Stimulated activated CD8-positive, alpha-beta memory T cell treated with anti-CD3 and anti-CD28 coated beads, Interleukin-2, amount 100 ng/mL, for 48 hours (primary cell): ENCODE results near the gene BOLA3.
"Not testable (repeated sequence)": the region's sequence is repeated elsewhere in the genome, so short reads cannot be mapped to it uniquely, and the experiment has no call there.

Experiments used
- DNase-seq, 2 donors: peaks; one replicate each; pipeline ENCODE4 v3.0.0-alpha.2; 2020; ENCODE audit warnings: low read depth in 2 of 2

Gene BOLA3

GRCh38 chr2:74102516-74102915 is 45.2 kb downstream of the BOLA3 start:
- DNase-seq: no peak

DNA sequence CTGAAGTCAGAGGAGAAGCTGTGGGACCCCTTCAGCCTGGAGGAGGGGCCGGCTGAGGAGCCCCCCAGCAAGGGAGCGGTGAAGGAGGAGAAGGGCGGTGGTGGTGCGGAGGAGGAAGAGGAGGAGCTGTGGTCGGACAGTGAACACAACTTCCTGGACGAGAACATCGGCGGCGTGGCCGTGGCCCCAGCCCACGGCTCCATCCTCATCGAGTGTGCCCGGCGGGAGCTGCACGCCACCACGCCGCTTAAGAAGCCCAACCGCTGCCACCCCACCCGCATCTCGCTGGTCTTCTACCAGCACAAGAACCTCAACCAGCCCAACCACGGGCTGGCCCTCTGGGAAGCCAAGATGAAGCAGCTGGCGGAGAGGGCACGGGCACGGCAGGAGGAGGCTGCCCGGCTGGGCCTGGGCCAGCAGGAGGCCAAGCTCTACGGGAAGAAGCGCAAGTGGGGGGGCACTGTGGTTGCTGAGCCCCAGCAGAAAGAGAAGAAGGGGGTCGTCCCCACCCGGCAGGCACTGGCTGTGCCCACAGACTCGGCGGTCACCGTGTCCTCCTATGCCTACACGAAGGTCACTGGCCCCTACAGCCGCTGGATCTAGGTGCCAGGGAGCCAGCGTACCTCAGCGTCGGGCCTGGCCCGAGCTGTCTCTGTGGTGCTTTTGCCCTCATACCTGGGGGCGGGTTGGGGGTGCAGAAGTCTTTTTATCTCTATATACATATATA is 46.0 kb downstream of the BOLA3 start:
- no peak for DNase-seq

DNA sequence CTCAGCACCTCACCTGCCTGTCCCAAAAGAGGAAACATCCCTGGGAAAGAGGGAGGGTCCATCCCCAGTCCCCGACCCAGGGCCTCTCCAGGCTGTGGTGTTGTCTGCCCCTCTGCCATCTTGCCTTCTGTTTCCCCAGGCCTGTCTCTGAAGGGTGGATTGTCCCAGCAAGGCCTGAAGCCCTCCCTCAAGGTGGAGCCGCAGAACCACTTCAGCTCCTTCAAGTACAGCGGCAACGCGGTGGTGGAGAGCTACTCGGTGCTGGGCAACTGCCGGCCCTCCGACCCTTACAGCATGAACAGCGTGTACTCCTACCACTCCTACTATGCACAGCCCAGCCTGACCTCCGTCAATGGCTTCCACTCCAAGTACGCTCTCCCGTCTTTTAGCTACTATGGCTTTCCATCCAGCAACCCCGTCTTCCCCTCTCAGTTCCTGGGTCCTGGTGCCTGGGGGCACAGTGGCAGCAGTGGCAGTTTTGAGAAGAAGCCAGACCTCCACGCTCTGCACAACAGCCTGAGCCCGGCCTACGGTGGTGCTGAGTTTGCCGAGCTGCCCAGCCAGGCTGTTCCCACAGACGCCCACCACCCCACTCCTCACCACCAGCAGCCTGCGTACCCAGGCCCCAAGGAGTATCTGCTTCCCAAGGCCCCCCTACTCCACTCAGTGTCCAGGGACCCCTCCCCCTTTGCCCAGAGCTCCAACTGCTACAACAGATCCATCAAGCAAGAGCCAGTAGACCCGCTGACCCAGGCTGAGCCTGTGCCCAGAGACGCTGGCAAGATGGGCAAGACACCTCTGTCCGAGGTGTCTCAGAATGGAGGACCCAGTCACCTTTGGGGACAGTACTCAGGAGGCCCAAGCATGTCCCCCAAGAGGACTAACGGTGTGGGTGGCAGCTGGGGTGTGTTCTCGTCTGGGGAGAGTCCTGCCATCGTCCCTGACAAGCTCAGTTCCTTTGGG is 47.2 kb downstream of the BOLA3 start:
- DNase-seq: no peak

DNA sequence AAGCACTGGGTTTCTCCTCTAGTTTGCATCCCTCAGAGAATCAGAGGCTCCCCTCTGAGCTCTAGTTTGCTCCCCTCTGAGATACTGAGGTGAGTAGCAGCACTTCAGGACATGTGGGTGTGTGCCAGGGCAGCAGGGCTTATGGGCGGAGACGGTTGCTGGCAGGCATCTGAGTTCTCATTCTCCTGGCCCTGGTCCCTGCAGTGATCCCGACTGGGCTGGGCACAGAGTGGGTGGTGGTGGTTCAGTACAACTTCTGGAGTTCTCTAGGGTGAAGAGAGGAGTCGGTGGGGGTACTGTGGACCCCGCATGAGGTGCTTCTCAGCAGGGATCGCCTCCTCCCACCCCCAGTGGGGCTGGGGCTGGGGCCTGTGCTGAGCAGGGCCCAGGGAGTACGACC is 47.9 kb downstream of the BOLA3 start:
- DNase-seq: no peak

DNA sequence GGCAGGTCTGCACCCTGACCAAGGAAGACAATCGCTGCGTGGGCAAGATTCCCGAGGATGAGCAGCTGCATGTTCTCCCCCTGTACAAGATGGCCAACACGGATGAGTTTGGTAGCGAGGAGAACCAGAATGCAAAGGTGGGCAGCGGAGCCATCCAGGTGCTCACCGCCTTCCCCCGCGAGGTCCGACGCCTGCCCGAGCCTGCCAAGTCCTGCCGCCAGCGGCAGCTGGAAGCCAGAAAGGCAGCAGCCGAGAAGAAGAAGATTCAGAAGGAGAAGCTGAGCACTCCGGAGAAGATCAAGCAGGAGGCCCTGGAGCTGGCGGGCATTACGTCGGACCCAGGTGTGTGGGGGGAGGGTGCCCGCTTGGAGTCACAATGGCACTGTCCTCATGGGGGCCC is 48.4 kb downstream of the BOLA3 start:
- no peak for DNase-seq

GRCh38 chr2:74097574-74097973 is 50.1 kb downstream of the BOLA3 start:
- DNase-seq: no peak

DNA sequence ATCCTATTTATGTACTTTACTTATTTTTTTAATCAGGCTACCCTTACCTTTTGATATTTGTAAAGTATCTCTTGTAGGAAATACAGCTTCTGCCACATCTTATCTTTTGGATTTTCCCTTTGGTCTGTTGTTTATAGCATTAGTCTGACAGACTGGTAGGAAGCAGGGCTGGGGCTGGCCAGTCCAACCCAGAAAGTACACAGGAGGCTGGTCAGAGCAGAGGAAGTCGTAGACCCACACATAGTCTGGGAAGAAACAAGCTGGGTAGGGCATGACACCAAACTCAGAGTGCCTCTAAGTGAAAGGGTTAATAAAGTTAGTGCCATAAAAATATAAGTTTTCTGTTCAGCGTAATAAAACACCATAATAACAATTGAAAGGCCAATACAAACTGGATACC is 51.7 kb downstream of the BOLA3 start:
- DNase-seq: no peak

DNA sequence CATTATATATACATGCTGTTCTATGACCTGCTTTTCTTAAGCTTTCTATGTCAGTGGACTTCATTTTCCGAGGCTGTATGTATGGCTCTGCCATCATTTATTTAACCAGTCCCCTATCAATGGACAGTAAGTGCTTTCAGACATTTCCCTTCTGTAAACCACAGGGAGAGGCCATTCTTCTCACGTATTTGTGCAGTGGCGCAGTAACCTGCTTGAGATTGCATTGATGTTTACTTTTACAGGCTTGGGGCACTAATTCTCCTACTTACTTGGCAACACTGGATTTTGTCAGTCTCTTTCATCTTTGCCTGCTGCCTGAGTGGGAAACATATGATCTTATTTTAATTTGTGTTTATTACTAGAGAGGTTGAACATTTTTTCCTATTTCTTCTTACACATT is 52.1 kb downstream of the BOLA3 start:
- no peak for DNase-seq

DNA sequence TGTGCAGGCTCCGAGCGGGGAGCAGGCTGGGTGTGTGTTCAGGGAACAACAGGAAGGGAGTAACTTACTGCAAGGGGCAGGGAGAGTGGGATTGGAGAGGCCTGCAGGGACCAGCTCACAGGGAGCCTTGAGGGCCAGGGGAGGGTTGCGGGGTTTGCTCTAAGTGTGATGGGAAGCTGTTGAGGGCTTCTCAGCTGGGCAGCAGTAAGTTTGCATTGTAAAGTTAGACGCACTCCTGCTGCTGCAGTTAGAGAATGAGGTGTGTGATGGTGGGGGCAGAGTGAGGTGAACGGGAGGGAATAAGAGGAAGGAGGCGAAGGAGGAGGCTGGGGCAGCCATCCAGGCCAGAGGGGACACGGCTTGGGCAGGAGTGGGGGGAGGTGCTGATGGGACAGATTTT is 53.4 kb downstream of the BOLA3 start:
- DNase-seq: no peak

DNA sequence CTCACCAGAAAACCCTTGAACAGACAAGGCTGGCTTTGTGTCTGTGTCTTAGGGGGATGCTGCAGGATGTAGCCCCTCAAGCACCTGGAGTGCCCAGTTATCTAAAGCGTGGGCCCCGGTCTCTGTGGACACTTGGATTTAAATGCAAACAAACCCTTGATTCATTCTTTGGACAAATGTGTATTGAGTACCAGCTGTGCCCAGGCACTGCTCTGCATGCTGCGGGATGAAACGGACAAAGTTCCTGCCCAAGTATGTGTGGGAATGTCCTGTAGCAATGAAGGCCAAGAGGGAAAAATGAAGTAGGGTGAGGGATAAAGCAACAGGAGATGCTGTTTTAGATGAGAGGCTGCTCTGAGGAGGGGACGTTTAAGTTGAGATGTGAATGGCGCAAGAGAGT is 53.9 kb downstream of the BOLA3 start:
- no peak for DNase-seq

GRCh38 chr2:74093426-74093825 is 54.3 kb downstream of the BOLA3 start:
- DNase-seq: no peak

DNA sequence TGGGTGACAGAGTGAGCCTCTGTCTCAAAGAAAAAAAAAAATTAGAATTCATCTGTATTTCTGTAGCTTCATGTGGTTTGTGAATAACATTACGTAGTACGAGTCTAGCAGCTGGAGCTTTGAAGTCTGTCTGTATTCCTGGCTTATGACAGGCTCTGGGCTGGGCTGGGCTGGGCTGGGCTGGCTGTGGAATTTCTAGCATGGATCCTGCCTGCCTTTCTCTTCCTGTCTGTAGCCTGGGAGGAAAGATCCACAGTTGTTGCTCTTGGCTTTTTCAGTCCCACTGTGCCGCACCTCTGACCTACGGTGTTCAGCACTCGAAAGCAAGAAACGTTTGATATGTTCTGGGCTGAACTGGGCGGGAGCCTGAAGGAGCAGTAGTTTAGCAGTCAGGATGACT is 55.4 kb downstream of the BOLA3 start:
- DNase-seq: no peak

DNA sequence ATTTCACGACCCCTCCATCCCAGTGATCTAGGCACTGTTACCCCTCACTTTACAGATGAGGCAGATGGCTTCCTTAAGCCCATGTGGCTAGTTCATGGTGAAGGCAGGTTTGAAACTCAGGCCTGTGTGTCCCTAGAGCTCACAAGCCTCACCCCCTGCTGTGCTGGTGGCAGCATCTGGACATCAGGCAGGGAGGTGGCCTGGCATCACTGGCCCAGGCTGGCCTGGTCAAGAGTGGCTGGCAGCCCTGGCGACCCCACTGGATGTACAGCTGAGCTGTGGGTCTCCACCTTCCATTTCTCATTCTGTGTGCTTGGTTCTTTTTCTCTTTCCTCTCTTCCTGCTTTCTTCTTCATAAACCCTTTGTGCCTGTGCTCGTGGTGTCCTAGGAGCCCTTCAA is 56.3 kb downstream of the BOLA3 start:
- DNase-seq: no peak

GRCh38 chr2:74089816-74090745 is 57.6 kb downstream of the BOLA3 start:
- DNase-seq: no peak

DNA sequence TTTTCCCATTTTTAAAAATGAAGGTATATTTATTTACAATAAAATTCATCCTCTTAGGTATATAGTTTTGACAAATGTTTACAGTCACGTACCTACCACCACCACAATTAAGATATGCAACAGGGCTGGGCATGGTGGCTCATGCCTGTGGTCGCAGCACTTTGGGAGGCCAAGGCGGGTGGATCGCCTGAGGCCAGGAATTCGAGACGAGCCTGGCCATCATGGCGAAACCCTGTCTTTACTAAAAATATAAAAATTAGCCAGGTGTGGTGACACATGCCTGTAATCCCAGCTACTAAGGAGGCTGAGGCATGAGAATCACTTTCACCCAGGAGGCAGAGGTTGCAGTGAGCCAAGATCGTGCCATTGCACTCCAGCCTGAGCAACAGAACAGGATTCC is 59.0 kb downstream of the BOLA3 start:
- DNase-seq: not testable (repeated sequence)

DNA sequence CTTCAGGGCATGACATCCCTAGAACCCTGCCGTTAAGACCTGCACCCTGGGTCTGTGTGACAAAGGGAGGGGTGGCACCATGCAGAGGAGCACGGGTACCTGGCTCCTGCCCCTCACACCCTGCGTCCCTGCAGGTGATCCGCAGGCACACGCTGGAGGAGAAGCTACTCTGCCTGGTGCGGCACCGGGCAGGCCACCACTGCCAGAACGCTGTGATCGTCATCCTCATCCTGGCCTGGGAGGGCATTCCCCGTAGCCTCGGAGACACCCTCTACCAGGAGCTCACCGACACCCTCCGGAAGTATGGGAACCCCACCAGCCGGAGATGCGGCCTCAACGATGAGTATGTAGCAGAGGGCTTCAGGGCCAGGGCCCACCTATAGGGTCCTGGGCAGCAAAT is 60.0 kb downstream of the BOLA3 start:
- DNase-seq: no peak

- no peak for DNase-seq
These were observed 61.7 kb downstream of the BOLA3 start for GRCh38 chr2:74086021-74086420.
